Measurements from ENCODE around the gene UCN2. TPM values are rescaled to one million over a fixed set of nuclear protein-coding genes. Genes with fewer than 3 reads are reported as not detected.

UCN2 gene
- polyA plus RNA-seq, 3 donors, result 0.61 TPM; not detected in 2

DNA sequence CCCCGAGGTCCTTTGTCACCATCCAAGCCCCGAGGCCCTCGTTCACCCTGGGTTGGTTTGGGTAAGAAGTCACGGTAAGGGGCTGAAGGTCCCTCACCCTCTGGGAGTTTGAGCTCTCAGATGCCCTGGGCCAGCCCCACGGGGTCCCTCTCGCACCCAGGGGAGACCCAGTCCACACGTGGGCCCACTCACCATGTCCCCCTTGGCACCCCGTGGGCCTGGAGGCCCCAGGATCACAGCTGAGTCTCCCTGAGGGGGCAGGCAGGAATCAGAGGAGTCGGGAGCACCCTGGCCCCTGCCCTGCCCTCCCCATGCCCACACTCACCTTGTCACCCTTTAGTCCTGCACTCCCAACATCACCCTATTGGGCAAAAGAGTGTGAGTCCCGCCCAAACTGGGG lies 5.8 kb upstream of the UCN2 start:
- Mint-ChIP-seq H3K4me1 (peaks cover 25% of the 10 kb centered on the region), H3K9me3 (no peaks in the 10 kb centered on the region), H3K36me3 (peaks cover 0 to 2% of the 10 kb centered on the region in 2 donors), H3K27me3 (ENCODE audit: low read depth in 3 of 3) (peaks cover 5 to 6% (median 6%) of the 10 kb centered on the region in 3 donors), H3K4me3 (no peak overlapping the region), H3K27ac (peak overlapping the region in 2 of 7 donors; percentile 30 to 57)
- DNase-seq, result no peak
- Histone ChIP-seq H2AFZ (ENCODE audit: insufficient read depth, low read depth, low read length, poor library complexity, severe bottlenecking) (no peak overlapping the region), H3K79me2 (ENCODE audit: insufficient read depth, low read length) (no peaks in the 10 kb centered on the region), H4K20me1 (ENCODE audit: insufficient read depth, low read length) (no peaks in the 10 kb centered on the region), H3K4me3 (replicated peaks in 1 of 3; ENCODE audit: low read depth in 2 of 3, low read length in 3 of 3) (no peak overlapping the region), H3K27me3 (ENCODE audit: control insufficient read depth in 2 of 2, insufficient read depth in 2 of 2, low read length in 2 of 2) (no peaks in the 10 kb centered on the region), H3K9me3 (replicated peaks in 1 of 2; ENCODE audit: control insufficient read depth in 1 of 2, insufficient read depth in 1 of 2, low read length in 2 of 2) (no peaks in the 10 kb centered on the region), H3K9ac (ENCODE audit: insufficient read depth, low read length, poor library complexity, severe bottlenecking) (no peak overlapping the region), H3K36me3 (replicated peaks in 1 of 2; ENCODE audit: control insufficient read depth in 1 of 2, insufficient read depth in 2 of 2, low read length in 2 of 2) (no peaks in the 10 kb centered on the region), H3K27ac (ENCODE audit: low read depth in 1 of 2, low read length in 2 of 2) (no peak overlapping the region), H3K4me2 (replicated peaks; ENCODE audit: extremely low read depth, low read length, poor library complexity, severe bottlenecking) (no peak overlapping the region), H3K4me1 (ENCODE audit: control insufficient read depth in 1 of 2, insufficient read depth in 2 of 2, low read length in 2 of 2) (peaks cover 24 to 25% of the 10 kb centered on the region in 2 donors)
- WGBS (ENCODE audit: insufficient coverage), result 88% methylated on average over 7 of the region's 10 CpGs
- intact Hi-C loops (cut with micrococcal nuclease), result no loop called here
- TF ChIP-seq, protein P1, sequence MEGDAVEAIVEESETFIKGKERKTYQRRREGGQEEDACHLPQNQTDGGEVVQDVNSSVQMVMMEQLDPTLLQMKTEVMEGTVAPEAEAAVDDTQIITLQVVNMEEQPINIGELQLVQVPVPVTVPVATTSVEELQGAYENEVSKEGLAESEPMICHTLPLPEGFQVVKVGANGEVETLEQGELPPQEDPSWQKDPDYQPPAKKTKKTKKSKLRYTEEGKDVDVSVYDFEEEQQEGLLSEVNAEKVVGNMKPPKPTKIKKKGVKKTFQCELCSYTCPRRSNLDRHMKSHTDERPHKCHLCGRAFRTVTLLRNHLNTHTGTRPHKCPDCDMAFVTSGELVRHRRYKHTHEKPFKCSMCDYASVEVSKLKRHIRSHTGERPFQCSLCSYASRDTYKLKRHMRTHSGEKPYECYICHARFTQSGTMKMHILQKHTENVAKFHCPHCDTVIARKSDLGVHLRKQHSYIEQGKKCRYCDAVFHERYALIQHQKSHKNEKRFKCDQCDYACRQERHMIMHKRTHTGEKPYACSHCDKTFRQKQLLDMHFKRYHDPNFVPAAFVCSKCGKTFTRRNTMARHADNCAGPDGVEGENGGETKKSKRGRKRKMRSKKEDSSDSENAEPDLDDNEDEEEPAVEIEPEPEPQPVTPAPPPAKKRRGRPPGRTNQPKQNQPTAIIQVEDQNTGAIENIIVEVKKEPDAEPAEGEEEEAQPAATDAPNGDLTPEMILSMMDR (IDR thresholded peaks at IDR 0.05), result no peak

GRCh38 chr3:48568476-48568875 lies 4.9 kb upstream of the UCN2 start:
- Histone ChIP-seq H3K4me2 (replicated peaks; ENCODE audit: extremely low read depth, low read length, poor library complexity, severe bottlenecking) (no peak overlapping the region), H3K4me3 (replicated peaks in 1 of 3; ENCODE audit: low read depth in 2 of 3, low read length in 3 of 3) (no peak overlapping the region), H4K20me1 (ENCODE audit: insufficient read depth, low read length) (no peaks in the 10 kb centered on the region), H3K27me3 (ENCODE audit: control insufficient read depth in 2 of 2, insufficient read depth in 2 of 2, low read length in 2 of 2) (no peaks in the 10 kb centered on the region), H3K79me2 (ENCODE audit: insufficient read depth, low read length) (no peaks in the 10 kb centered on the region), H3K27ac (ENCODE audit: low read depth in 1 of 2, low read length in 2 of 2) (no peak overlapping the region), H3K36me3 (replicated peaks in 1 of 2; ENCODE audit: control insufficient read depth in 1 of 2, insufficient read depth in 2 of 2, low read length in 2 of 2) (no peaks in the 10 kb centered on the region), H2AFZ (ENCODE audit: insufficient read depth, low read depth, low read length, poor library complexity, severe bottlenecking) (no peak overlapping the region), H3K9ac (ENCODE audit: insufficient read depth, low read length, poor library complexity, severe bottlenecking) (no peak overlapping the region), H3K9me3 (replicated peaks in 1 of 2; ENCODE audit: control insufficient read depth in 1 of 2, insufficient read depth in 1 of 2, low read length in 2 of 2) (no peaks in the 10 kb centered on the region), H3K4me1 (ENCODE audit: control insufficient read depth in 1 of 2, insufficient read depth in 2 of 2, low read length in 2 of 2) (peaks cover 33 to 34% of the 10 kb centered on the region in 2 donors)
- TF ChIP-seq, protein P1 (IDR thresholded peaks at IDR 0.05), result no peak
- intact Hi-C loops (cut with micrococcal nuclease), result no loop called here
- Mint-ChIP-seq H3K4me3 (no peak overlapping the region), H3K4me1 (peaks cover 34% of the 10 kb centered on the region), H3K36me3 (peaks cover 0 to 2% of the 10 kb centered on the region in 2 donors), H3K27ac (no peak overlapping the region), H3K27me3 (ENCODE audit: low read depth in 3 of 3) (peaks cover 5 to 8% (median 6%) of the 10 kb centered on the region in 3 donors), H3K9me3 (no peaks in the 10 kb centered on the region)
- no peak for DNase-seq
- 97% methylated on average over 7 of the region's 7 CpGs for WGBS (ENCODE audit: insufficient coverage)

All from CD14-positive monocyte (primary cell).